ENCODE measurements around the gene PALLD. TPM values are rescaled to one million over a fixed set of nuclear protein-coding genes. Genes with fewer than 3 reads are reported as not detected.

PALLD gene
- total RNA-seq, 1 donor from 2014 or later, result 93.5 TPM

DNA sequence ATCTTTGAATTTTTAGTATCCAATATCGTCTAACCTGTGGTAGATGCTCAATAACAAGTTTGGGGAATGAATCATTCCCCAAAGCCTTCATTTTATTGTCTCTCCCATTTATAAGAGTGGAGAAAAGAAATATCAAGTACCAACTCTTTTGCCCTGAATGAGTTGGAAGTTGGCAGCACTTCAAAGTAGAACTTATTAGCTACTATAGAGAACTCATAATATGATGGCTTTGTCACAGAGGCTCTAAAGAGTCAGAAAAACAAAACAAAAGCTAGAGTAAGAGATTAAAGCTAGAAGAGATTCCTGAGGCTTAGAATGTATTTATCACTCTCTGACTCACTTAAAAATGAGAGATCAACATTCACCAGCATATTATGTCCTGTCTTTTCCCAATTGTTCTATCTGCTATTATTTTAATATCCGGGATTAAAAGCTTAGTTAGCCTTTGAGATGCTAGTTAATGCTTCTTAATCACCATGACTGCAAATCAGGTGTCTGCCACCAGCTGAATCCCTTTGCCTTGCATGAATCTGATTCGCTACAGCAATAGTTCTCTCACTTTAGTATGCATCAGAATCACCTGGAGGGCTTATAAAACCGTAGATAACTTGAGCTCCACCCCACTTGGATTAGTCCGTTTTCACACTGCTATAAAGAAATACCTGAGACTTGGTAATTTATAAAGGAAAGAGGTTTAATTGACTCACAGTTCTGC, 77.9 kb downstream of the PALLD start:
- no peak for DNase-seq (ENCODE audit: extremely low spot score, unreplicated experiment)
- no peak overlapping the region for H3K4me3 Mint-ChIP-seq
- no peaks in the 10 kb centered on the region for H3K36me3 Mint-ChIP-seq
- no peaks in the 10 kb centered on the region for H3K27me3 Mint-ChIP-seq
- no peaks in the 10 kb centered on the region for H3K9me3 Mint-ChIP-seq
- H3K4me1 Mint-ChIP-seq (ENCODE audit: unreplicated experiment), result peaks cover 18% of the 10 kb centered on the region
- TF ChIP-seq, protein P1, sequence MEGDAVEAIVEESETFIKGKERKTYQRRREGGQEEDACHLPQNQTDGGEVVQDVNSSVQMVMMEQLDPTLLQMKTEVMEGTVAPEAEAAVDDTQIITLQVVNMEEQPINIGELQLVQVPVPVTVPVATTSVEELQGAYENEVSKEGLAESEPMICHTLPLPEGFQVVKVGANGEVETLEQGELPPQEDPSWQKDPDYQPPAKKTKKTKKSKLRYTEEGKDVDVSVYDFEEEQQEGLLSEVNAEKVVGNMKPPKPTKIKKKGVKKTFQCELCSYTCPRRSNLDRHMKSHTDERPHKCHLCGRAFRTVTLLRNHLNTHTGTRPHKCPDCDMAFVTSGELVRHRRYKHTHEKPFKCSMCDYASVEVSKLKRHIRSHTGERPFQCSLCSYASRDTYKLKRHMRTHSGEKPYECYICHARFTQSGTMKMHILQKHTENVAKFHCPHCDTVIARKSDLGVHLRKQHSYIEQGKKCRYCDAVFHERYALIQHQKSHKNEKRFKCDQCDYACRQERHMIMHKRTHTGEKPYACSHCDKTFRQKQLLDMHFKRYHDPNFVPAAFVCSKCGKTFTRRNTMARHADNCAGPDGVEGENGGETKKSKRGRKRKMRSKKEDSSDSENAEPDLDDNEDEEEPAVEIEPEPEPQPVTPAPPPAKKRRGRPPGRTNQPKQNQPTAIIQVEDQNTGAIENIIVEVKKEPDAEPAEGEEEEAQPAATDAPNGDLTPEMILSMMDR (conservative IDR thresholded peaks at IDR 0.05), result no peak
- no peak overlapping the region for H3K27ac Mint-ChIP-seq

DNA sequence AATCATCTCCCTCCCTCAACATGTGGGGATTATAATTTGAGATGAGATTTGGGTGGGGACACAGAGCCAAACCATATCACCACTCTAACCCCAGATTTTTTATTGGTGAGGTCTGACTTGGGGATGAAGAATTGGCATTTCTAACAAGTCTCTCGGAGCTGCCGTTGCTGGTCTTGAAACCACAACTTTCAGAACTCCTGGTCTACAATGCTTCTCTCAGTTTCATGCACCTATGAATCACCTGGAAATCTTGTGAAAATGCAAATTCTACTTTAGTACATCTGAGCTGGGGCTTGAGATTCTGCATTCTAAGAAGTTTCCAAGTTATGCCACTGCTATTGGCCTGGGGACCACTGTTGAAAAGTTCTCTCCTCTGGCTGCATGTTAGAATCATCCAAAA, 78.6 kb downstream of the PALLD start:
- H3K9me3 Mint-ChIP-seq, result no peaks in the 10 kb centered on the region
- TF ChIP-seq, protein P1 (conservative IDR thresholded peaks at IDR 0.05), result no peak
- no peaks in the 10 kb centered on the region for H3K36me3 Mint-ChIP-seq
- H3K4me3 Mint-ChIP-seq, result no peak overlapping the region
- no peak for DNase-seq (ENCODE audit: extremely low spot score, unreplicated experiment)
- no peaks in the 10 kb centered on the region for H3K27me3 Mint-ChIP-seq
- peaks cover 13% of the 10 kb centered on the region for H3K4me1 Mint-ChIP-seq (ENCODE audit: unreplicated experiment)
- H3K27ac Mint-ChIP-seq, result no peak overlapping the region

DNA sequence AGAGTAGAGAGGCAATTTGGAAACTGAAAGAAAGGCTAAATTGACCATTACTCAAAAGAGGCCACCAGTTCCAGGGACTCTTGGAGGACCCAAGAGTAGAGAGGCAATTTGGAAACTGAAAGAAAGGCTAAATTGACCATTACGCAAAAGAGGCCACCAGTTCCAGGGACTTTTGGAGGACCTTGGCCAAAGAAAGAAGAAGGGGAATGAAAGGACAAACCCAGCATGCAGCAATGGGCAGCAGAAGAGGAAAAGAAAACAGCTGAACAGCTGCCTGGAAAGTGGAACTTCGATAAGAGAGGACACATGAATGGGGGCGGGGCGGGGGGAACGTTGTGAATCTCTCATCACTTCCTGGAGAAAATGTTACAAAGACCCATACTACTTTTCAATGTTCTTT, 80.8 kb downstream of the PALLD start:
- Mint-ChIP-seq H3K27ac (no peak overlapping the region), H3K4me1 (ENCODE audit: unreplicated experiment) (peaks cover 5% of the 10 kb centered on the region)

DNA sequence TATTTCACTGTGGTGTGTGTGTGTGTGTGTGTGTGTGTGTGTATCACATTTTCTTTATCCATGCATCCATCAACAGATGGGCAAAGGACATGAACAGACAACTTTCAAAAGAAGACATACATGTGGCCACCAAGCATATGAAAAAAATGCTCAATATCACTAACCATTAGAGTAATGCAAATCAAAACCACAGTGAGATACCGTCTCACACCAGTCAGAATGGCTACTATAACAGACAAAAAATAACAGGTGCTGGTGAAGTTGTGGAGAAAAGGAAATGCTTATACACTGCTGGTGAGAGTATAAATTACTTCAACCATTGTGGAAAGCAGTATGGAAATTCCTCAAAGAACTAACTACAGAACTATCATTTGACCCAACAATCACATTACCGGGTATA, 83.4 kb downstream of the PALLD start:
- peaks cover under 1% of the 10 kb centered on the region for H3K4me1 Mint-ChIP-seq (ENCODE audit: unreplicated experiment)
- DNase-seq (ENCODE audit: extremely low spot score, unreplicated experiment), result no peak
- H3K27me3 Mint-ChIP-seq, result no peaks in the 10 kb centered on the region
- H3K4me3 Mint-ChIP-seq, result no peak overlapping the region
- H3K36me3 Mint-ChIP-seq, result peaks cover 5% of the 10 kb centered on the region
- H3K27ac Mint-ChIP-seq, result no peak overlapping the region
- peaks cover 12% of the 10 kb centered on the region for H3K9me3 Mint-ChIP-seq
- TF ChIP-seq, protein P1 (conservative IDR thresholded peaks at IDR 0.05), result no peak

More for the DNA sequence above, 80.8 kb downstream of the PALLD start:
- no peak for DNase-seq (ENCODE audit: extremely low spot score, unreplicated experiment)
- H3K9me3 Mint-ChIP-seq, result peaks cover 12% of the 10 kb centered on the region
- H3K27me3 Mint-ChIP-seq, result no peaks in the 10 kb centered on the region
- H3K4me3 Mint-ChIP-seq, result no peak overlapping the region
- peaks cover 5% of the 10 kb centered on the region for H3K36me3 Mint-ChIP-seq
- TF ChIP-seq, protein P1 (conservative IDR thresholded peaks at IDR 0.05), result no peak

DNA sequence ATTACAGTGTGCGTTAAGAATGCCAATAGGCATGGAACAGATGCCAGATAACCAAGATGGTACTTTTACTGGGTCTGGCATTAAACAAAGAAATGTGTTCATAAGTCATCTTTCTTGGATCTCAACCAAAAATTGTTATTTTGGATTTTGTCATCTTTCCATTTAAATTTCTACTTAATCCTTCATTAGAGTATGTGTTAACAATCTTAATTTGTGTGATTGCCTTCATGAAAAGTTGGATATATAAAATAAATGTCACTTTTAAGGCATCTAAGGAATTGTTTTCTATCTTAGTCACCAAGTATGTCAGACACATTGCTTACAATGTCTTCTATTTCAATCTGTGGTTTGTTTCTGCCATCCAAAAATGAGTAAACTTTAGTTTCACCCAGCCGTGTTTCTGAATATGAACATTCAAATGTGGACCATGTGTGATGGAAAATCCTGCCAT, 87.5 kb downstream of the PALLD start:
- Mint-ChIP-seq H3K27me3 (no peaks in the 10 kb centered on the region), H3K9me3 (peaks cover 12% of the 10 kb centered on the region), H3K4me3 (no peak overlapping the region), H3K27ac (no peak overlapping the region), H3K4me1 (ENCODE audit: unreplicated experiment) (peaks cover 37% of the 10 kb centered on the region), H3K36me3 (peaks cover 5% of the 10 kb centered on the region)
- no peak for DNase-seq (ENCODE audit: extremely low spot score, unreplicated experiment)
- TF ChIP-seq, protein P1 (conservative IDR thresholded peaks at IDR 0.05), result no peak

Measured in type B pancreatic cell (in vitro differentiated cells).